Measurements from ENCODE around the gene CCZ1B. TPM values are rescaled to one million over a fixed set of nuclear protein-coding genes. Genes with fewer than 3 reads are reported as not detected.
"Not testable (repeated sequence)": the region's sequence is repeated elsewhere in the genome, so short reads cannot be mapped to it uniquely, and the experiment has no call there.

Gene CCZ1B
- polyA plus RNA-seq, 1 experiment = 24.6 TPM

DNA sequence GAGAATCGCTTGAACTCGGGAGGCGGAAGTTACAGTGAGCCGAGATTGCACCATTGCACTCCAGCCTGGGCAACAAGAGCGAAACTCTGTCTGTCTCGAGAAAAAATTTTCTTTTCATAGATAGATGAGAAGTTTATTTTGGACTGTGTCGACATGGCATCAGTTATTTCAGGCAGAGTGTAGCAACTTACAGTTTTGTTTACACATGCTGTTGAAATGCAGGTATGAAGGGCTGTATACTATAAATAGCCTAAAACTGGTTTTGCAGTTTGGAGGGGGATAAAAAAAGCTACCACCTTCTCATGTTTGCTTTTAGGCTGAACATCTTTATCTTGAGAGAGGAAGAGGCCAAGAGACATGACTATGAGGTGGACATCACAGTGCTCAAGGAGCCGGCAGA is 28.0 kb downstream of the CCZ1B start:
- DNase-seq (ENCODE audit: low read depth); H3K4me3 ChIP-seq (ENCODE audit: low read depth, low read length); CTCF ChIA-PET; H3K36me3 ChIP-seq (ENCODE audit: control insufficient read depth, insufficient read depth, low read length); H3K27me3 ChIP-seq (ENCODE audit: control insufficient read depth, insufficient read depth, low read length); POLR2A ChIA-PET: not testable (repeated sequence)

DNA sequence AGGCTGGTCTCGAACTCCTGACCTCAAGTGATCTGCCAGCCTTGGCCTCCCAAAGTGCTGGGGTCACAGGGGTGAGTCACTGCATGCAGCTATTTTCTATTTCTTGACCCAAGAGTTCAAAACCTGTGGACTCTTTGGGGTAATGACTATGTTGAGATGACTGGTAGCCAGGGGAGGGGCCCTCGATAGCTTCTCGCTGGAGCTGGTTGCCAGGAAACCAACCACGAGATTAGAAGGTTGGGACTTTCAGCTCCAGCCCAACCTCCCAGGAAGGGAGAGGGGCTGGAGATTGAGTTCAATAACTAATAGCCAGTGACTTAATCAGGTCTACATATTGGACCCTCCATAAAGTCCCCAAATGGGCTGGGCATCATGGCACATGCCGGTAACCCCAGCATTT is 28.9 kb downstream of the CCZ1B start:
- H3K27me3 ChIP-seq (ENCODE audit: control insufficient read depth, insufficient read depth, low read length); POLR2A ChIA-PET; H3K4me3 ChIP-seq (ENCODE audit: low read depth, low read length); CTCF ChIA-PET; H3K36me3 ChIP-seq (ENCODE audit: control insufficient read depth, insufficient read depth, low read length); DNase-seq (ENCODE audit: low read depth): not testable (repeated sequence)

DNA sequence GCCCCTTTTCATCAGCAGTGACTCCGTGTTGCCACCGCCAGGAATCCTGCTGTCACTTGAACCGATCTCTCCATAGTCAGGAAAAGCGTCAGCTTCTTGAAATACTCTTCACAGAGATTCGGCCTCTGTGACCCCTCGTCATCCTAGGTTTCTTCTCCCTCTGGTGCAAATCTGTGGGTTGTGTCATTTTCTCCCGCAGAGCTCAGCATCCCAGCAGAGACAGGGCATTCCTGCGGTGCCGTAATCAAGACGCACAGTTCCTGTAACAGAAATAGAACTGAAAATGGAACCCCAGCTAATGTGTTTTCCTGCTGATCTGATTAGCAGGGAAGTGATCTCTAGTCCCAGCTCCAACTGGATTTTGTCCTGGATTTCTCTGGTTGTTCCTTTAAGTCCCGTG is 31.8 kb downstream of the CCZ1B start:
- H3K27me3 ChIP-seq (ENCODE audit: control insufficient read depth, insufficient read depth, low read length); CTCF ChIA-PET; H3K36me3 ChIP-seq (ENCODE audit: control insufficient read depth, insufficient read depth, low read length); POLR2A ChIA-PET; H3K4me3 ChIP-seq (ENCODE audit: low read depth, low read length); DNase-seq (ENCODE audit: low read depth): not testable (repeated sequence)

DNA sequence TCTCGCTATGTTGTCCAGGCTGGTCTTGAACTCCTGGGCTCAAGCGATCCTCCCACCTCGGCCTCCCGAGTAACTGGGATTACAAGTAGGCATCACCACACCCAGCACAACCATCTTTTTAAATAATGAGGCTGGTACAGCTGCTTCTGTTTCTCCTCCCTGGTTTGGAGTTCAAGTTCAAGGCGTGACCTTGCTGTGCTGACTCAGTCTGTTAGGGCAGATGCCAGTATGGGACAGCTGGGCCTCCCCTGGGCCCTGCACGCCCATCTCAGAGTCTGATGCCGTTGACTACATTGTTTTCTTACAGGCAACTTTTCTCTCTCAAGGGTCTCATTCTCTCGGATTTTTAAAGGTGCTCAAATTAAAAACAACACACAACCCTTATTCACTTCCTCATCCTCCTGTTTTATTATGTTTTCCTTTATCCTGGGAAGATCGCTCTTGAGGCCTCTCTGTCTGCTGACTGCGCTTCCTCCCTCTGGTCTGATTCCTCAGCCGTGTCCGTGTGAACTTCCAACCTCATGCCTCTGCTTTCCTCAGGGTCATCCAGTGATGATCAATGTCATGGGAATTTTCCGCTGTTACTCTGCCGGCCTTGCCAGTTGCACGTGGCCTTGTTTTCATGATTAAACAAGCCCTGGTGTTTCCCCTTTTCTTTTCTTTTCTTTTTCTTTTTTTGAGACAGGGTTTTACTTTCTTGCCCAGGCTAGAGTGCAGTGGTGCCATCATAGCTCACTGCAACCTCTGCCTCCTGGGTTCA is 33.8 kb downstream of the CCZ1B start:
- POLR2A ChIA-PET; H3K27me3 ChIP-seq (ENCODE audit: control insufficient read depth, insufficient read depth, low read length); H3K4me3 ChIP-seq (ENCODE audit: low read depth, low read length); CTCF ChIA-PET; H3K36me3 ChIP-seq (ENCODE audit: control insufficient read depth, insufficient read depth, low read length); DNase-seq (ENCODE audit: low read depth): not testable (repeated sequence)

DNA sequence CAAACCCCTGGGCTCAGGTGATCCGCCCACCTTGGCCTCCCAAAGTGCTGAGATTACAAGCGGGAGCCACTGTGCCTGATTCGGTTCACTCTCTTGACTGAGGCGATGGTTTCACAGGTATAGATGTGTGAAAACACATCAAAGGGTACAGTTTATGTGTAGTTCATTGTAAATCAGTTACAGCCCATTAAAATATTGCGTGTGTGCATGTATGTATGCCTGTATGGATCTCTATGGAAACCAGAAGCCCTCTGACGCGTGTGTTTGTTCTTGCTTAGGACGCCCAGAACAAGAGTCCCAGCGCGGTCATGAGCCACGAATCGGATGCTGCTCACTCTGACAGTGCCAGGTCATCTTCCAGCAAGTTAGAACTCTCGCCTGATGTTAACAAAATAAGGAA is 36.7 kb downstream of the CCZ1B start:
- H3K27me3 ChIP-seq (ENCODE audit: control insufficient read depth, insufficient read depth, low read length); H3K36me3 ChIP-seq (ENCODE audit: control insufficient read depth, insufficient read depth, low read length); POLR2A ChIA-PET; CTCF ChIA-PET; H3K4me3 ChIP-seq (ENCODE audit: low read depth, low read length); DNase-seq (ENCODE audit: low read depth): not testable (repeated sequence)

DNA sequence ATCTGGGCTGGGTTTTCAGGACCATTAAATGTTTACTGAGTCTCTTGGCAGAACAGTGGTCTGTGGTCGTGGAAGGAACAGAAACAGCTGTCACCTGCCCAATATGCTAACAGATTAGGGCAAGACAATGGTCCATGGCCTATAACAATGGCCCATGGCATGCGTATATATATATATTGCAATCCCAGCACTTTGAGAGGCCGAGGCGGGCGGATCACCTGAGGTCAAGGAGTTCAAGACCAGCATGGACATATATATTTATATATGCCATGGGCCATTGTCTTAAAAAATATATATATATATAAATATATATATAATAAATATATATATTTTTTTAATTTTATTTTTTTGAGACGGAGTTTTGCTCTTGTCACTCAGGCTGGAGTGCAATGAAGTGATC is 44.5 kb downstream of the CCZ1B start:
- H3K27me3 ChIP-seq (ENCODE audit: control insufficient read depth, insufficient read depth, low read length); H3K4me3 ChIP-seq (ENCODE audit: low read depth, low read length); POLR2A ChIA-PET; CTCF ChIA-PET; H3K36me3 ChIP-seq (ENCODE audit: control insufficient read depth, insufficient read depth, low read length); DNase-seq (ENCODE audit: low read depth): not testable (repeated sequence)

DNA sequence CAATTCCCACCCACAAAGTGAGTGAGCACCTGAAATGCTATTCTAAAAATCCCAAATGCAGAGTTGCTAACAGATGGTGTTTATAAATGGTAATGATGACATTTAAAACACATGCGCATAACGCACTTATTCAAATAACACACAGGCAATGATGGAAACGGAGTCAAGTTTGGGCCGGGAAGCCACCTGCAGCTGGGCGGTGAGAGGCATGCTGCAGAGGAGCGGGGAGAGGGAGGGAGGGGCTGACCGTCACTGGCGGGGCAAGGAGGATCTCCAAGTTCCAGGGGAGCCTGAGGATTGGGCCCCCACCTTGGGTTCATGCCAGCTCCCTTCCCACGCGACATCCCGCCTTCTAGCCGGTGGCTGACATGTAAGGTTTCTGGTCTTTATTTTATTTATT is 64.9 kb downstream of the CCZ1B start:
- POLR2A ChIA-PET = not testable (repeated sequence)

DNA sequence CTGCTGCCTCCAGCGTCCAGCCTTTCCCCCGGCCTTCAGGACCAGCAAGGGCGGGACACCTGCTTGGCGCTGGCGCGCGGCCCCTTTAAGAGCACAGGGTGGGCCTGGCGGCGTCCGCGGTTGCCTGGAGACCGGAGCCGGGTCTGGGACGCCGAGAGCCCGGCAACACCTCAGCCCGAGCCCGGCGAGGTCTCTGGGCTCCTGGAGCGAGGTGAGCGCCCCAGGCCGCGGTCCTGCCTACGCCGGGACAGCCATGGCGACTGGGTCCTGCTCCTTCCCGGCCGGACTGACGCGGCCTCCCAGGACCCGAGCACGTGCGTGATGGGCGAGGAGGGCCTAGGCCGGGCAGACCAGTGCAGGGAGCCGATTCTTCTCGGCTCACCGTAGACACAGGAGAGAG is 72.1 kb downstream of the CCZ1B start, which contains the start of gene RSPH10B2:
Gene RSPH10B2 (plus strand): TSS at position 140 of the 400 bp plus-strand sequence. CDS start 3,575 bp downstream, outside the sequence.
- DNase-seq (ENCODE audit: low read depth); CTCF ChIA-PET; POLR2A ChIA-PET; H3K36me3 ChIP-seq (ENCODE audit: control insufficient read depth, insufficient read depth, low read length); H3K27me3 ChIP-seq (ENCODE audit: control insufficient read depth, insufficient read depth, low read length); H3K4me3 ChIP-seq (ENCODE audit: low read depth, low read length): not testable (repeated sequence)

More for the DNA sequence above, 64.9 kb downstream of the CCZ1B start:
- H3K36me3 ChIP-seq (ENCODE audit: control insufficient read depth, insufficient read depth, low read length); DNase-seq (ENCODE audit: low read depth); H3K27me3 ChIP-seq (ENCODE audit: control insufficient read depth, insufficient read depth, low read length); H3K4me3 ChIP-seq (ENCODE audit: low read depth, low read length); CTCF ChIA-PET: not testable (repeated sequence)

DNA sequence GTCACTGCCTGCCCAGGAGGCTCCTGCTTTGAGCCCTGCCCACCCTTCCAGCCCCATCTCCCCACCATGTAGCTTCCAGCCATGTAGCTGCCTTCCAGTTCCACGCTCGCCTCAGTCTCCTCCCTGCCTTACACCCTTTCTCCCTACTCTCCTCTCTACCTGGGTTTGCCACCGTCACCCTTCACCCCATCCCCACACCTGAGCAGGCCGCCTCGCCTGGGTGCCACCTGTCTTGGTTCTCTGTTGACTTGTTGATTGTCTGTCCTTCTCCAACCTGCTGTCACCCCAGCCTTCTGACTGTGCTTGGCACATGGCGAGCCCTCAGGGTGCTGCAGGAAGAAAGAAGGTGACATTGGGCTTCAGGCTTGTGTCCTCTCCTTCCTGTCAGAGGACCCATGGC is 75.9 kb downstream of the CCZ1B start:
- POLR2A ChIA-PET, CTCF ChIA-PET: not testable (repeated sequence)

DNA sequence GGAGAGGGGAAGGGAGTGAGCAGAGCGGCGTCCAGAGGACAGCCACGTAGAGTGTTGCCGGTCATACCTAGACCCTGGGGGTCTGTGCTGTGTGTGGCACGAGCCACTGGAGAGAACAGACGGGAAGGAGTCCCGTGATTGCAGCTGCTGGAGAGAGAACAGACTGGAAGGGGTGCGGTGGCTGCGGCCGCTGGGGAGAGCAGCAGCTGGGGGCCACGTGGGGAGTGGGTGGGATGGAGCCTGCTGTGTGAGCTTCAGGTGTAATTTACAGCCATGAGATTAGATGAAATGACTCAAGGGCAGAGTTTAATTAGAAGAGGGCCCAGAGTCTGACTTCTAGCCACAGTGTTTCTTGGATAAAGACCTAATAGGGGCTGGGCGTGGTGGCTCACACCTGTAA is 76.7 kb downstream of the CCZ1B start:
- CTCF ChIA-PET; H3K4me3 ChIP-seq (ENCODE audit: low read depth, low read length); POLR2A ChIA-PET; H3K27me3 ChIP-seq (ENCODE audit: control insufficient read depth, insufficient read depth, low read length); DNase-seq (ENCODE audit: low read depth); H3K36me3 ChIP-seq (ENCODE audit: control insufficient read depth, insufficient read depth, low read length): not testable (repeated sequence)

More for the DNA sequence above, 75.9 kb downstream of the CCZ1B start:
- not testable (repeated sequence) for H3K27me3 ChIP-seq (ENCODE audit: control insufficient read depth, insufficient read depth, low read length); H3K36me3 ChIP-seq (ENCODE audit: control insufficient read depth, insufficient read depth, low read length); H3K4me3 ChIP-seq (ENCODE audit: low read depth, low read length); DNase-seq (ENCODE audit: low read depth)

Other genes starting within 250 kb of the CCZ1B start
- 113 and 116 TPM in 2 replicates for gene ZDHHC4, start 248.8 kb downstream of the CCZ1B start, polyA plus RNA-seq (2011; rRNA removed)
- 16.0 and 22.6 TPM in 2 replicates for gene INTS15, start 236.3 kb downstream of the CCZ1B start, polyA plus RNA-seq (2011; rRNA removed)
- 1.6 and 2.0 TPM in 2 replicates for gene ZNF853, start 210.7 kb downstream of the CCZ1B start, polyA plus RNA-seq (2011; rRNA removed)
- gene ZNF316, start 189.0 kb downstream of the CCZ1B start, polyA plus RNA-seq (2011; rRNA removed) = 4.6 and 5.2 TPM in 2 replicates
- gene ZNF12, start 119.3 kb downstream of the CCZ1B start, polyA plus RNA-seq (2011; rRNA removed) = 10.9 and 15.5 TPM in 2 replicates
- 0.09 TPM in 1 of 2 replicates, not detected in the other for gene RSPH10B2, start 72.2 kb downstream of the CCZ1B start, polyA plus RNA-seq (2011; rRNA removed)